ENCODE measurements around the gene CEND1. TPM values are rescaled to one million over a fixed set of nuclear protein-coding genes. Genes with fewer than 3 reads are reported as not detected.

Gene CEND1
- total and polyA plus RNA-seq, 2 of the 13 experiments (the other 11 are each of a cell fraction or from before 2014, with no cell fraction given), result not detected

DNA sequence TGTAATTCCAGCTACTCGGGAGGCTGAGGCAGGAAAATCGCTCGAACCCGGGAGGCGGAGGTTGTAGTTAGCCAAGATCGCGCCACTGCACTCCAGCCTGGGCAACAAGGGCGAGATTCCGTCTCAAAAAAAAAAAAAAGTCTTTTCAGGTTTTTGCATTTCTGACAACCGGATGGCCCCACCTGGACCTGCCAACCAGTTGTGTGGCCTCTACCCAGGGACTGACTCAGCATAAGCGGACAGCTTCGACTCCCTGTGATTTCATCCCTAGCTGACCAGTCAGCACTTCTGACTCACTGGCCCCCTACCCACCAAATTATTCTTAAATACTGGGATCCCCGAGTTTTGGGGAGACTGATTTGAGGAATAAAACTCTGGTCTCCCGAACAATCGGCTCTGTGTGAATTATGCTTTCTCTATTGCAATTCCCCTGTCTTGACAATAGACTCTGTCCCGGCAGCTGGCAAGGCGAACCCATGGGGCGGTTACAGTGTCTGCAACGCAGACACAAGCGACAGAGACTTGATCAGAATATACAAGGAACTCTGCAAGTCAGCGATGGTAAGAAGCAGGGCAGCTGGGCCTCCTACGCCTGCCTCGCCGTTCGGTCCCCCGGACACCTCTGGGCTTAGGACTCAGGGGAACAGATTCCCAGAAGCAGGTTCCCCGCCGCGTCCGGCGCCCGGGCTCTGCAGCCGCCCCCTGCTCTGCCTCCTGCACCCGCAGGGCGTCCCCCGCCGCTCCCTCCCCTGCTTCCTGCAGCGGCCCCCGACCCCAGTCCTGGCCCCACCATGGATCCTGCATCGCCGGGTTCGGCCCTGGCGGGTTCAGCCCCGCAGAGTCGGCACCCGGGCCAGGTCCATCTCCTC is 43.4 kb downstream of the CEND1 start:
- H3K4me3 ChIP-seq (replicated peaks in 1 of 3; ENCODE audit: insufficient read depth in 1 of 3, low read depth in 2 of 3, low read length in 3 of 3), result peak overlapping the region; percentile 80 to 95 (median 85)
- H3K9me3 ChIP-seq (ENCODE audit: low read length), result no peaks in the 10 kb centered on the region
- peak; percentile 49 for ATAC-seq
- in situ Hi-C loops (cut with HindIII; ENCODE audit: extremely low pct_ligation_motif_present, low pct_unique_long_range_greater_than_20kb) (no loop called here), intact Hi-C loops (cut with micrococcal nuclease; ENCODE audit: unreplicated experiment) (no loop called here)
- H3K4me2 ChIP-seq (ENCODE audit: low read depth, low read length), result peak overlapping the region; percentile 82
- TSS peak; percentile 52 for BruUV-seq (replicated peaks)
- H3K9ac ChIP-seq (ENCODE audit: insufficient read depth, low read depth, low read length), result peak overlapping the region; percentile 88
- 33% methylated on average over 21 of the region's 46 CpGs for WGBS (ENCODE audit: low lambda C conversion rate)
- POLR2A ChIA-PET, result interaction anchor here (0.5 to 3.6 kb wide), 11 partner anchors 9 to 186 kb away, joined by 3 to 33 read pairs (median 4); partner anchors contain the start of genes EPS8L2, GATD1, LMNTD2 and RPLP2
- H4K20me1 ChIP-seq (ENCODE audit: insufficient read depth, low read length), result peaks cover 5% of the 10 kb centered on the region; the same call in 1 of the 2 replicates
- H3K79me2 ChIP-seq (ENCODE audit: insufficient read depth, low read length), result peaks cover 39% of the 10 kb centered on the region
- FAIRE-seq, result no peak
- CTCF ChIA-PET (ENCODE audit: low intra/inter-chr PET ratio, low total read pairs), result interaction anchor here (1.9 kb wide), 1 partner anchor 18 kb away, joined by 7 read pairs; no protein-coding TSS in a partner anchor
- H3K4me1 ChIP-seq (ENCODE audit: insufficient read depth, low read length), result peaks cover 37% of the 10 kb centered on the region
- H3K36me3 ChIP-seq (replicated peaks in 1 of 2; ENCODE audit: control insufficient read depth in 1 of 2, insufficient read depth in 2 of 2, low read length in 2 of 2), result no peaks in the 10 kb centered on the region
- no peaks in the 10 kb centered on the region for H3K27me3 ChIP-seq (ENCODE audit: control insufficient read depth in 1 of 2, insufficient read depth in 2 of 2, low read length in 2 of 2)
- H3K27ac ChIP-seq (ENCODE audit: extremely low read length, insufficient read depth, low read length), result peak overlapping the region; percentile 65
- H2AFZ ChIP-seq (ENCODE audit: low read length), result no peak overlapping the region
- no peak for DNase-seq (ENCODE audit: low spot score)
- TF ChIP-seq ZNF253 (CRISPR knock-in tag; IDR thresholded peaks at IDR 0.05; ENCODE audit: borderline replicate concordance) (no peak), XBP1 (CRISPR knock-in tag; IDR thresholded peaks at IDR 0.05) (no peak), MAFG (CRISPR knock-in tag; IDR thresholded peaks at IDR 0.05) (peak; percentile 73), MEIS1 (CRISPR knock-in tag; IDR thresholded peaks at IDR 0.05; ENCODE audit: borderline replicate concordance) (0 out of 2 replicates have a peak, but pooled peaks have one; percentile 19), CHD4 (IDR thresholded peaks at IDR 0.05; ENCODE audit: borderline replicate concordance, low read length) (no peak), HOXA7 (CRISPR knock-in tag; IDR thresholded peaks at IDR 0.05) (no peak), RARG (CRISPR knock-in tag; IDR thresholded peaks at IDR 0.05; ENCODE audit: low read depth) (no peak), SATB2 (CRISPR knock-in tag; IDR thresholded peaks at IDR 0.05) (0 out of 2 replicates have a peak, but pooled peaks have one; percentile 70), ZNF841 (CRISPR knock-in tag; IDR thresholded peaks at IDR 0.05; ENCODE audit: borderline replicate concordance) (no peak), KDM5A (IDR thresholded peaks at IDR 0.05; ENCODE audit: borderline replicate concordance, low read length) (no peak), SETDB1 (CRISPR knock-in tag; IDR thresholded peaks at IDR 0.05; ENCODE audit: borderline replicate concordance) (no peak)
- TF ChIP-seq, protein P1, sequence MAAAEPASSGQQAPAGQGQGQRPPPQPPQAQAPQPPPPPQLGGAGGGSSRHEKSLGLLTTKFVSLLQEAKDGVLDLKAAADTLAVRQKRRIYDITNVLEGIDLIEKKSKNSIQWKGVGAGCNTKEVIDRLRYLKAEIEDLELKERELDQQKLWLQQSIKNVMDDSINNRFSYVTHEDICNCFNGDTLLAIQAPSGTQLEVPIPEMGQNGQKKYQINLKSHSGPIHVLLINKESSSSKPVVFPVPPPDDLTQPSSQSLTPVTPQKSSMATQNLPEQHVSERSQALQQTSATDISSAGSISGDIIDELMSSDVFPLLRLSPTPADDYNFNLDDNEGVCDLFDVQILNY (CRISPR knock-in tag; conservative IDR thresholded peaks at IDR 0.05), result no peak
- TF ChIP-seq, protein P2, sequence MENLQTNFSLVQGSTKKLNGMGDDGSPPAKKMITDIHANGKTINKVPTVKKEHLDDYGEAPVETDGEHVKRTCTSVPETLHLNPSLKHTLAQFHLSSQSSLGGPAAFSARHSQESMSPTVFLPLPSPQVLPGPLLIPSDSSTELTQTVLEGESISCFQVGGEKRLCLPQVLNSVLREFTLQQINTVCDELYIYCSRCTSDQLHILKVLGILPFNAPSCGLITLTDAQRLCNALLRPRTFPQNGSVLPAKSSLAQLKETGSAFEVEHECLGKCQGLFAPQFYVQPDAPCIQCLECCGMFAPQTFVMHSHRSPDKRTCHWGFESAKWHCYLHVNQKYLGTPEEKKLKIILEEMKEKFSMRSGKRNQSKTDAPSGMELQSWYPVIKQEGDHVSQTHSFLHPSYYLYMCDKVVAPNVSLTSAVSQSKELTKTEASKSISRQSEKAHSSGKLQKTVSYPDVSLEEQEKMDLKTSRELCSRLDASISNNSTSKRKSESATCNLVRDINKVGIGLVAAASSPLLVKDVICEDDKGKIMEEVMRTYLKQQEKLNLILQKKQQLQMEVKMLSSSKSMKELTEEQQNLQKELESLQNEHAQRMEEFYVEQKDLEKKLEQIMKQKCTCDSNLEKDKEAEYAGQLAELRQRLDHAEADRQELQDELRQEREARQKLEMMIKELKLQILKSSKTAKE (CRISPR knock-in tag; IDR thresholded peaks at IDR 0.05; ENCODE audit: borderline replicate concordance), result no peak
- TF ChIP-seq, protein P3, sequence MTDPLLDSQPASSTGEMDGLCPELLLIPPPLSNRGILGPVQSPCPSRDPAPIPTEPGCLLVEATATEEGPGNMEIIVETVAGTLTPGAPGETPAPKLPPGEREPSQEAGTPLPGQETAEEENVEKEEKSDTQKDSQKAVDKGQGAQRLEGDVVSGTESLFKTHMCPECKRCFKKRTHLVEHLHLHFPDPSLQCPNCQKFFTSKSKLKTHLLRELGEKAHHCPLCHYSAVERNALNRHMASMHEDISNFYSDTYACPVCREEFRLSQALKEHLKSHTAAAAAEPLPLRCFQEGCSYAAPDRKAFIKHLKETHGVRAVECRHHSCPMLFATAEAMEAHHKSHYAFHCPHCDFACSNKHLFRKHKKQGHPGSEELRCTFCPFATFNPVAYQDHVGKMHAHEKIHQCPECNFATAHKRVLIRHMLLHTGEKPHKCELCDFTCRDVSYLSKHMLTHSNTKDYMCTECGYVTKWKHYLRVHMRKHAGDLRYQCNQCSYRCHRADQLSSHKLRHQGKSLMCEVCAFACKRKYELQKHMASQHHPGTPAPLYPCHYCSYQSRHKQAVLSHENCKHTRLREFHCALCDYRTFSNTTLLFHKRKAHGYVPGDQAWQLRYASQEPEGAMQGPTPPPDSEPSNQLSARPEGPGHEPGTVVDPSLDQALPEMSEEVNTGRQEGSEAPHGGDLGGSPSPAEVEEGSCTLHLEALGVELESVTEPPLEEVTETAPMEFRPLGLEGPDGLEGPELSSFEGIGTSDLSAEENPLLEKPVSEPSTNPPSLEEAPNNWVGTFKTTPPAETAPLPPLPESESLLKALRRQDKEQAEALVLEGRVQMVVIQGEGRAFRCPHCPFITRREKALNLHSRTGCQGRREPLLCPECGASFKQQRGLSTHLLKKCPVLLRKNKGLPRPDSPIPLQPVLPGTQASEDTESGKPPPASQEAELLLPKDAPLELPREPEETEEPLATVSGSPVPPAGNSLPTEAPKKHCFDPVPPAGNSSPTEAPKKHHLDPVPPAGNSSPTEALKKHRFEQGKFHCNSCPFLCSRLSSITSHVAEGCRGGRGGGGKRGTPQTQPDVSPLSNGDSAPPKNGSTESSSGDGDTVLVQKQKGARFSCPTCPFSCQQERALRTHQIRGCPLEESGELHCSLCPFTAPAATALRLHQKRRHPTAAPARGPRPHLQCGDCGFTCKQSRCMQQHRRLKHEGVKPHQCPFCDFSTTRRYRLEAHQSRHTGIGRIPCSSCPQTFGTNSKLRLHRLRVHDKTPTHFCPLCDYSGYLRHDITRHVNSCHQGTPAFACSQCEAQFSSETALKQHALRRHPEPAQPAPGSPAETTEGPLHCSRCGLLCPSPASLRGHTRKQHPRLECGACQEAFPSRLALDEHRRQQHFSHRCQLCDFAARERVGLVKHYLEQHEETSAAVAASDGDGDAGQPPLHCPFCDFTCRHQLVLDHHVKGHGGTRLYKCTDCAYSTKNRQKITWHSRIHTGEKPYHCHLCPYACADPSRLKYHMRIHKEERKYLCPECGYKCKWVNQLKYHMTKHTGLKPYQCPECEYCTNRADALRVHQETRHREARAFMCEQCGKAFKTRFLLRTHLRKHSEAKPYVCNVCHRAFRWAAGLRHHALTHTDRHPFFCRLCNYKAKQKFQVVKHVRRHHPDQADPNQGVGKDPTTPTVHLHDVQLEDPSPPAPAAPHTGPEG (CRISPR knock-in tag; IDR thresholded peaks at IDR 0.05), result peak; percentile 13; the same call in 1 of the 2 replicates

All from HepG2 (cell line).